GM12874 (cell line): Measurements from ENCODE around the gene STARD9.

ENCODE experiments used
- TF ChIP-seq, protein P1 (sequence below): IDR thresholded peaks from 2 replicates; pipeline ENCODE4 v1.5.1; 2011; ENCODE audit warnings: low read depth, mild to moderate bottlenecking, control low read depth, low read length, moderate library complexity; ENCODE audit not compliant: insufficient read depth

STARD9 gene

GRCh38 chr15:42581272-42581730, 5.9 kb downstream of the STARD9 start:
- TF ChIP-seq, protein P1, sequence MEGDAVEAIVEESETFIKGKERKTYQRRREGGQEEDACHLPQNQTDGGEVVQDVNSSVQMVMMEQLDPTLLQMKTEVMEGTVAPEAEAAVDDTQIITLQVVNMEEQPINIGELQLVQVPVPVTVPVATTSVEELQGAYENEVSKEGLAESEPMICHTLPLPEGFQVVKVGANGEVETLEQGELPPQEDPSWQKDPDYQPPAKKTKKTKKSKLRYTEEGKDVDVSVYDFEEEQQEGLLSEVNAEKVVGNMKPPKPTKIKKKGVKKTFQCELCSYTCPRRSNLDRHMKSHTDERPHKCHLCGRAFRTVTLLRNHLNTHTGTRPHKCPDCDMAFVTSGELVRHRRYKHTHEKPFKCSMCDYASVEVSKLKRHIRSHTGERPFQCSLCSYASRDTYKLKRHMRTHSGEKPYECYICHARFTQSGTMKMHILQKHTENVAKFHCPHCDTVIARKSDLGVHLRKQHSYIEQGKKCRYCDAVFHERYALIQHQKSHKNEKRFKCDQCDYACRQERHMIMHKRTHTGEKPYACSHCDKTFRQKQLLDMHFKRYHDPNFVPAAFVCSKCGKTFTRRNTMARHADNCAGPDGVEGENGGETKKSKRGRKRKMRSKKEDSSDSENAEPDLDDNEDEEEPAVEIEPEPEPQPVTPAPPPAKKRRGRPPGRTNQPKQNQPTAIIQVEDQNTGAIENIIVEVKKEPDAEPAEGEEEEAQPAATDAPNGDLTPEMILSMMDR = no peak

- TF ChIP-seq, protein P1 = no peak
Observed at GRCh38 chr15:42582569-42583375, 7.4 kb downstream of the STARD9 start.

DNA sequence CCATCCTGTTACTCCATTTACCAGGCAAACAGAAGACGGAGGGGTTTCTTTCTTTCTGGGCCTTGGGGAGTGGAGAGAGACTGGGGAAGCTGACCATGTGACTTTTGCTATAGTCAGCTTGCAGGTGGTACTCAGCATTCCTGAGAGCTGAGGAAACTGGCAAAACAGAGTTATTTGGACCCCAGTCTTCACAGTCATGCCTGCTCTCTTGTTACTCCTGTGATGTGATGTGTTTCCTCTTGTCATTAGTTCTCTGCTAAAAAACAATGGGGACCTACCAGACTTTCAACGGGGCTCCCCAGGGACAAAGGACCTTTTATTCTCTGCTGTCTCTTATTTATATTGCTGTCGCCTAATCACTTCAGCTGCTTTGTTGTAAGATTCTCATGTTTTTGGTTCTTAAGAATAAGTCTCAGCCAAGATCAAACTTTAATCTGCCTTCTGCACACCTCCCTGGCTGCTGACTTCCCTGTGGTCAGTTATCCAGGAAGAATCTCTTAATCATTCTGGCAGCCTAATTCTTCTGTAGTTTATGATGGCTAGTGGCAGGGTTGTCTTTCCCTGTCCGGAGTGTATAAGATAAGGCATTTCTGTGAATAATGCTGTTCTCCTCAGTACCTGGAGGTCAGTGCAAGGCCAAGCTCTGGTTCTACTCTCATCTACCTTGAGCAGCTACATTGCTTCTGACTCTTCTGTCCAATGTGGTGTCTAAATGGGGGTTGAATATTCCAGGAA, 8.8 kb downstream of the STARD9 start:
- TF ChIP-seq, protein P1 = no peak

GRCh38 chr15:42590619-42591237, 15.3 kb downstream of the STARD9 start:
- TF ChIP-seq, protein P1 = no peak

DNA sequence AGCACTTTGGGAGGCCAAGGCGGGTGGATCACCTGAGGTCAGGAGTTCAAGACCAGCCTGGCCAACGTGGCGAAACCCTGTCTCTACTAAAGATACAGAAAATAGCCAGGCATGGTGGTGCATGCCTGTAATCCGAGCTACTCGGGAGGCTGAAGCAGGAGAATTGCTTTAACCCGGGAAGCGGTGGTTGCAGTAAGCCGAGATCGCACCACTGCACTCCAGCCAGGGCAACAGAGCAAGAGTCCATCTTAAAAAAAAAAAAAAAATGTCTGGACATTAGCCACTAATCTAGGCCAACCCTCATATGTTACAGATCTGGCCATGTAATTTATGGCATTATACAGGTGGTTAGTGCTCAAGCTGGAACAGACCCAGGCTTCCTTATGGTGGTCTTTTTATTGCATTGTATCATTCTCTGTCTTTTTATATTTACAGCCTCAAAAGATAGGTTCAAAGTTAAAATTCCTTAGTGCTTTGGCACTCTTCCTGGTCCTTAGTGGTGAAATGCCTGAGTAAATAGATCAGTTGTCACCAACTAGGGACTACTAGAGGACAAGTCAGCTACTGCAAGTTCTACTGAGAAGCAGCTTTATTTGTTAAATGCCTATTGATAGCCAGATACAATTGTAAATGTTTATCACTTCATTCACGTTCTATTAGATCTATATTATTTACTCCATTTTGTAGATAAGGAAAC, 16.0 kb downstream of the STARD9 start:
- TF ChIP-seq, protein P1 = peak; percentile 24; the same call in 1 of the 2 replicates

DNA sequence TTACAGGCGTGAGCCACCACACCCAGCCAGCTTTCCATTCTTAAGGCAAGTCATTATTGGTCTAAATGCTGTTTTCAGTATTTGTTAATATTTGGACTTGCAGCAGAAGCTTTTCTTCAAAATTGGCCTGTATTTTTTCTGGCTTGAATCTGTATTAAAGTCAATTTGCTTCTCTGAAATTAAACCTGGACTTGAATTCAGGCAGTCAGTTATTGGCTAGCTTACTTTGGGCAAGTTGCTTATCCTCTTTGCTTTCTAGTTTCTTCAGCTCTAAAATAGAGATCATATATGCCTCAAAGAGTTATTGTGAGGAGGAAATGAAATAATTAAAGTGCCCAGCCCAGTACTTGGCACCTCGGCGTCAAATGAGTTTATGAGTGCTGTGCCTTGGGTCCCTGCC, 17.3 kb downstream of the STARD9 start:
- TF ChIP-seq, protein P1 = no peak
